Activated gamma-delta T cell treated with Interleukin-2 at 50 U/mL for 16 hours (primary cell): Measurements from ENCODE around the gene CACNA1G.
A peak's percentile ranks its signal among the peaks of the same experiment; 100 is the strongest.

Experiments
- DNase-seq: peaks from one replicate; pipeline ENCODE4 v3.0.0-alpha.2; 2020

CACNA1G gene

DNA sequence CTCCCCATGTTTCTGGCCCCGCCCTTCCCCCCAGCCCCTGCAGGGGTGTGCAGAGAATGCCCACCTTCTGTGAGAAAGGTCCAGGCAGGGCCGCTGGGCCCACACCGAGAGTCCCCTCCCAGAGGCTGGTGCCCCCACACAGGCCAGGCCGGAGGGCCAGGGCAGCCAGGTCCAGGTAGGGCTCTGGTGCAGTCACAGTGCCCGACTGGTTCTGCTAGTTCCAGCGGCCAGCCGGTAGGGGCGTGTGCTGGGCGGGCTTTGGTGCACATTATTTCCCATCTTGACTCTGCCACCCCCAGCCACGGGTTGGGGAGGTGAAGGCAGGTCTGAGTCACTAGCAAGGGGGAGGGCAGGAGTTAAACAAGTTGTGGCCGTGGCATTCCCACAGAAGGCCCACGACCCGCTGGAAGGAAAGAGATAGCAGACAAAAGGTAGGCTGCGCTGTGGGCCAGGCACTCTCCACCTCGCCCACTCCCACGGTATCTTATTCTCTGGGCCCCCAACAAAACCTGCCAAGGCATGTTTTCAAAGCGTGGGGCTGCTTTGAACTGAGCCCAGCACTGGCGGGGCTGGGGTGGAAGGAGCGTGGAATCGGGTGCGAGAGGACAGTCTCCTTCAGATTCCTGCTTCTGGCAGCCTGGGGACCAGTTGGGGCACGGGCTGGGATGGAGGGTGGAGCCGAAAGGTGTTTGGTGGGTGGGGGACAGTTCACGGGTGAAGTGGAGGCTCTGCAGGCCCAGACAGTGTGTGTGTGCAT lies 26.1 kb upstream of the CACNA1G start:
- no peak for DNase-seq

DNA sequence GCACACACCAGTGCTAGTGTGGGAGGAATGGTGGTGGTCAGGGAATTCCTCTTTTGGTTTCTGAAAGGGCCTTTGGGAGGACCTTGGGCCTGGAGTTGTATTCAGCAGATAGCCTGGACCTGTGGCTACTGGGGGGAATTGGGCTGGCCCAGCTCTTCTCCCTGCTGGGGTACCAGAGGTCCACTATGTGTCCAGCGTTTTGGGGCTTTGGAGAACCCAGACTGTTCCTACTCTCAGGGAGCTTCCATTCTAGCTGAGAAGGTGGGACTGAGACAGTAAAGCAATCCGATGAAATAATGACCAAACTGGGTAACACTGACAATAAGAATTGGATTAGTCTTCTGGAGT lies 25.6 kb upstream of the CACNA1G start:
- DNase-seq: no peak

DNA sequence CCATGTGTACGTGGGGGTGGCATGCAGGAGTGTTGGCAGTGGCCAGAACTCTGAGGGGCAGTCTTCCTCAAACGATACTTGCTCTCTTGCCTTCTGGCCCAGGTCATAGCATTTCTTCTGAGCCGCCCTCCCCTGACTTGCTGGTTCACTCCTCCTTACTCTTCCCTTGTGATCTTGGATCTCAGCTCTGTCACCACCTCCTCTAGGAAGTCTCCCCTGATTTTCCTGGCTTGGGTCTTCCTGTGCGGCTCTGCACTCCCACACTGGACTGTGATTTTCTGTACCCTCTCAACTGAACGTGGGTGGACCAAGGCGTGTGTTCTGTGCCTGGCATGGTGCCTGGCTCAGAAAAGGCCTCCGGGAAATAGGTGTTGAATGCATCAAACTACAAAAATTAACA lies 25.1 kb upstream of the CACNA1G start:
- DNase-seq: no peak

GRCh38 chr17:50536683-50537646 lies 23.6 kb upstream of the CACNA1G start:
- no peak for DNase-seq

DNA sequence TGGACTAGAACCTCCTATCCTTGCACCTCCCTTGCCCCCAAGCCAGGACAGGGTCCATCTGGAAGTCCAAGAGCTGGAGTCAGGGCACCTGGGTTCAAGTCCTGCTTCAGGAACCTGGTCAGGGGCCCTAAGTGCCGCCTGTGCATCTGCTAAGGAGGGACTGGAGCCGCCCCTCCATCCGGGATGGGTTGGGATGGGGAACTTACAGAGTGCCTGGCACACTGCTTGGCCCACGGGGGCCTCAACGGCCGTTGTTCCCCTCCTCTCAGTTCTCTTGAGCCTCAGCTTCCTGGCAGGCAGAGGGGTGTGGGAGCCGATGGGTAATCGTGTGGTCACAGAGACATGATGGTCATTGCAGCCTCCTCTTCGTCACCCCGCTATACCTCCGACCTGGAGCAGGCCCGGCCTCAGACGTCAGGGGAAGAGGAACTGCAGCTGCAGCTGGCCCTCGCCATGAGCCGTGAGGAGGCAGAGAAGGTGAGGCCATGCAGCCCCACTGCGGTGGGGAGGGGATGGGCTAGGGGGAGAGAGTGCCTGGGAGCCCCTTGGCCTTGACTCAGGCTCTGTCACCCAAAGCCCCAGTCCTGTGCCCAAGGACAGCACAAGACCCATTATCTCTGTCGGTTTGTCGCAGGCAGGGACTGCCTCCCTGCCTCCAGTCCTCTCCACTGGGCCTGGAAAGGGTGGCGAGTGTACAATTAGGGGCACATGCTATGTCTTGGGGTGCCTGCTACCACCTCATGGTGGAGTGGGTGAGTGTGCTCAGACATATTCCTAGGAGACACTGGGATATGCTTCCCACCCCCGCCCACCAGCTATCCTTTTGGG lies 22.6 kb upstream of the CACNA1G start:
- no peak for DNase-seq

GRCh38 chr17:50538549-50539410 lies 21.7 kb upstream of the CACNA1G start:
- no peak for DNase-seq

DNA sequence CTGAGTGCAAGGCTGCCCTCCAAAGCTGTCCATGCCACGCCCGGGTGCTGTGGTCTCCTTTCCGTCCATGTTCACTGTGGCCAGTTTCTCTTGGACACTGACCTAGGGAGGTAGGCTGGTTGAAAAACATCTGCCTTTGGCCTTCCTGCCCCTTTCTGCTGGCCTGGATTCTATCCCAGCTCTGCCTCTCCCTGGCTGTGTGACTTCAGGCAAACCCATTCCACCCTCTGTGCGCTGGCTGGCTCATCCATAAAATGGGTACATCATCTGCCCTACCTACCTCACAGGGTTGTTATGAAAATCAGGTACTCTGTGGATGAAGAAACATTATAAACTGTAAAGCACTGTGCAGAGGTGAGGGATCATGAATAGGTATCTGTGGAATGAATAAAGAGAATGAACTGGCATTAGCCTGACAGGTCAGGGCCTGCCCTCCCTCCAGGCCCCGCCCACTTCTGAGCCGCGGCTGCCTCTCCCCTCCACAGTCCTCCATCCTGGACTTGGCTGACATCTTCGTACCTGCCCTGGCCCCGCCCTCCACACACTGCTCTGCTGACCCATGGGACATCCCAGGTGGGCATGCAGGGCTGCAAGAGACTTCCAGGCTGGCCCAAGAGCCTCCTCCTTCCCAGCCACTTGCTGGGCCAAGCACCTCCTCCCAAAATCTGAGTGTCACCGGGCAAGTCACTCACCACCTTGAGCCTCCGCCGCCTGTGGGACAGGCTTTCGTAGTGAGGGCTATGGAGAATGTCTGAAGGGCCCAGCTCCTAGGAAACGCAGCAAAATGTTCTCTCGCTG lies 20.6 kb upstream of the CACNA1G start:
- no peak for DNase-seq

DNA sequence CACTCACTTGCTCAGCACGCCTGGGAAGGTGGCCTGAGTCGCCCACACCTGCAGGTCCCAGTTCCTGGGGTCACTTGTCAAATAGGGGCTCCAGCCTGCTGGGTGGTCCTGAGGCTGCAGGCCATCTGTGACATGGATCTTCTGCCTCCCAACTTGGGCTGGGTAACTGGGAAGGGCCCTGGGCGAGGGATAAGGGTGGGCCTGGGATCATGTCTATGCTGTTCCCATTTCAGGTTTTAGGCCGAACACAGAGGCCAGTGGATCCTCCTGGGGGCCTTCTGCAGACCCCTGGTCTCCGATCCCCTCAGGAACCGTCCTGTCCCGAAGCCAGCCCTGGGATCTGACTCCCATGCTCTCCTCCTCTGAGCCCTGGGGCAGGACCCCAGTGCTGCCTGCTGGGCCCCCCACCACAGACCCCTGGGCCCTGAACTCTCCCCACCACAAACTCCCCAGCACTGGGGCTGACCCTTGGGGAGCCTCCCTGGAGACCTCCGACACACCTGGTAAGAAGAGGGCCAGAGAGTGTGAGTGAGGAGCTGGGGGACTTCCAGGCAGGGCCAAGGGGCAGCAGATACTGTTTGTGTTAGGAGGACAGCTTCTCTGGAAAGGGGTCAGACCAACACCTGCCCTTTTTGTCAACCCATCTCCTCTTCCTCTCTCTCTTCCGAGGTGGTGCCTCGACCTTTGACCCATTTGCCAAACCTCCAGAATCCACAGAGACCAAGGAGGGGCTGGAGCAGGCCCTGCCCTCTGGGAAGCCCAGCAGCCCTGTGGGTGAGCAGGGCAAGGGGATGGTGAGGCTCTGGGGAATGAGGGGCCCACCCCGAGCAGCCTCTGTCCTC lies 19.7 kb upstream of the CACNA1G start:
- no peak for DNase-seq

GRCh38 chr17:50541402-50541715 lies 19.2 kb upstream of the CACNA1G start:
- DNase-seq: no peak

- peak; percentile 77 for DNase-seq
These were observed 18.5 kb upstream of the CACNA1G start for GRCh38 chr17:50541716-50542688.

- no peak for DNase-seq
These were observed 17.4 kb upstream of the CACNA1G start for GRCh38 chr17:50542795-50543774.

DNA sequence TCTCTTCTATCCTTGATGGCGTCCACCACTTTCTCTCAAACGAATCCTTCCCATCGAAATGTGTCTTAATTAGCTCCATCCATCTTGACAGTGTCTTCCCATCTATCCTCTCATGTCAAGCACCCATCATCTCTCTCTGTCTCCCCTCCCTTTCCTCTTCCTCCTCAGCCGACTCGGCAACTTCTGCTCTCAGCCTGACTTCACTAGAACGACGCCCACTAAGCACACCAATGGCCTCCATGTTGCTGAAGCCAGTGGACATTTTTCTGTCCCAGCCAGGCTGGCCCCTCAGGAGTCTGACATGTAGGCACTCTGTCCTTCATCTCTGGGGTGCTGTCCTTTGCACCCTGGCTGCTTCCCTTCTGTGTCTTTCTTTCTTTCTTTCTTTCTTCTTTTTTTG lies 16.0 kb upstream of the CACNA1G start:
- DNase-seq: no peak

- DNase-seq: no peak
These were observed 15.2 kb upstream of the CACNA1G start for GRCh38 chr17:50545311-50545710.

DNA sequence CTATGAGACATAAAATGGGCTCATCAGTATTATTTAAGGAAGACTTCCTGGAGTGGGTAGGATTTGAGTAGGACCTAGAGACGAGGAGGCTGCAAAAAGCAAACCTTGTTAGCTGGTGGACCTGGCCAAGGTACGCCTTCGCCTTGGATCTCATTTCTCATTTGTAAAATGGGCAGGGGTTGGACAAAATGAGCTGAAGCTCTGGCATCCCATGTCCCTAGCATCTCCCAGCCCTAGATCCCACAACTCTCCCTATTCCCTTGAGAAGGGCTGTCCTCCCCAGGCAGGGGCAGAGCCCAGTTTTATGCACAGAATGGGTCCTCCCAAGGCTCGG lies 13.8 kb upstream of the CACNA1G start:
- no peak for DNase-seq

DNA sequence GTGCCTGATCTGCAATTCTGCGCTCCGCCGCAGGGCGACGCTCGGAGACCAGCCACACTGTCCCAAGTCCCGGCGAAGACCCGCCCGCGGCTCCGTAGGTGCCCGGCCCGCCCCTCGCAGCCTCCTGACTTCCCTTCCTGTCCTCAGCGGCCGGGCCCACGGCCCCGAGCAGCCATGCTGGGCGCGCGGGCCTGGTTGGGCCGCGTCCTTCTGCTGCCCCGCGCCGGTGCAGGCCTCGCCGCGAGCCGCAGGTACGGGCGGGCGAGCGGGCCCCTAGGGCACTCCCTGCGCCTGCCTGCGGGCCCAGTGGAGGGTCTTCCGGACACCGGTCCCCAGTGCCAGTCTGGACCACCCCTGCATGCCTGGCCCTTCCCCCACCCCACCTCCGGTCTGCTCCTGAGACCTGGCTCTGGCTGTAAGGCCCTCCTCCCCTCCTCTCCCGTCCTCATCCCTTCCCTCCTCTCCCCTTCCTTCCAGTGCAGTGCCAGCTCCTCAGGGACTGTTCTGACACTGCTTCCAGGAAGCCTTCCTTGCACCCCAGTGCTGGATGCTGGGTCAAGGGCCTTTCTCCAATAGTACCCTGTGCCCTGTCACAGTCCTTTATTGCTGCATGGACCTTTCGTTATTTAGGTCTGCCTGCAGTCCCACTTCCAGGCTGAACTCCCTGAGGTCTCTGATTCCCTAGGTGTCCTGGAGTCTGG lies 13.3 kb upstream of the CACNA1G start, which contains the start of gene SPATA20:
TSS of gene SPATA20 (plus strand) at position 140 of the 701 bp plus-strand sequence. CDS start at position 175, 35 bp downstream.
- peak; percentile 81 for DNase-seq

DNA sequence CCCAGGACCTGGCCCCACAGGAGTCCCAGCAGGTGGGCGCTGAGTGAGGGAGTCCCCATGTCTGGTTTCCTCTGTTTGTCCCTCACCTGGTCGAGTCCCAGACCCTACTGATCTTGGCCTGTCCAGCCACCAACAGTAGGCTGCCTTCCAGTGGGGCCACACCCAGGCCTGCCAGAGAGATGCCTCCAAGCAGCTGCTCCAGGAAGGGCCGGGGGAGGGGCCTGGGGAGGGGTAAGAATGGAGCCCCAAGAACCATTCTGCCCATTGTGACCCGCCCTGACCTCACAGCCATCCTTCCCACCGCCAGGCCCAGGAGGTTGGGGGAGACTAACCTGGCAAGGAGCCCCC lies 12.8 kb upstream of the CACNA1G start:
- no peak for DNase-seq

DNA sequence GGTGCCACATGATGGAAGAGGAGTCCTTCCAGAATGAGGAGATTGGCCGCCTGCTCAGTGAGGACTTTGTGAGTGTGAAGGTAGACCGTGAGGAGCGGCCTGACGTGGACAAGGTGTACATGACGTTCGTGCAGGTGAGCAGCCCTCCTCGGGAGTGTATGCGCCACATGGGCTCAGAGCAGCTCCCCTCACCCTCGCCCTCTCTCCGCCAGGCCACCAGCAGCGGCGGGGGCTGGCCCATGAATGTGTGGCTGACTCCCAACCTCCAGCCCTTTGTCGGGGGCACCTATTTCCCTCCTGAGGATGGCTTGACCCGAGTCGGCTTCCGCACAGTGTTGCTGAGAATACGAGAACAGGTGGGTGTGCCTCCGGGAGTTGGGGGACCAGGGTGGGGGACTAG lies 11.7 kb upstream of the CACNA1G start:
- no peak for DNase-seq
